Measurements from ENCODE around the gene WDR17. TPM values are rescaled to one million over a fixed set of nuclear protein-coding genes. Genes with fewer than 3 reads are reported as not detected.

WDR17 gene
- total and polyA plus RNA-seq, 2 of the 8 experiments (the other 6 are each of a cell fraction or from before 2014, with no cell fraction given): 1.4 to 3.3 TPM

GRCh38 chr4:176044589-176044951, 21.1 kb upstream of the WDR17 start (continued):
- no peak for TF ChIP-seq KDM5A (IDR thresholded peaks at IDR 0.05; ENCODE audit: low read length)
- no peak for TF ChIP-seq RAD21 (IDR thresholded peaks at IDR 0.05 in 1 of 2, conservative IDR thresholded peaks at IDR 0.05 in 1 of 2; ENCODE audit: low read depth in 2 of 2, low read length in 2 of 2)
